ENCODE results near the gene TNS1. TPM values are rescaled to one million over a fixed set of nuclear protein-coding genes. Genes with fewer than 3 reads are reported as not detected.

Gene TNS1
- total and polyA plus RNA-seq, 2 donors (not counting 1 experiment from before 2014, with no cell fraction given): 0.10 to 0.86 TPM

DNA sequence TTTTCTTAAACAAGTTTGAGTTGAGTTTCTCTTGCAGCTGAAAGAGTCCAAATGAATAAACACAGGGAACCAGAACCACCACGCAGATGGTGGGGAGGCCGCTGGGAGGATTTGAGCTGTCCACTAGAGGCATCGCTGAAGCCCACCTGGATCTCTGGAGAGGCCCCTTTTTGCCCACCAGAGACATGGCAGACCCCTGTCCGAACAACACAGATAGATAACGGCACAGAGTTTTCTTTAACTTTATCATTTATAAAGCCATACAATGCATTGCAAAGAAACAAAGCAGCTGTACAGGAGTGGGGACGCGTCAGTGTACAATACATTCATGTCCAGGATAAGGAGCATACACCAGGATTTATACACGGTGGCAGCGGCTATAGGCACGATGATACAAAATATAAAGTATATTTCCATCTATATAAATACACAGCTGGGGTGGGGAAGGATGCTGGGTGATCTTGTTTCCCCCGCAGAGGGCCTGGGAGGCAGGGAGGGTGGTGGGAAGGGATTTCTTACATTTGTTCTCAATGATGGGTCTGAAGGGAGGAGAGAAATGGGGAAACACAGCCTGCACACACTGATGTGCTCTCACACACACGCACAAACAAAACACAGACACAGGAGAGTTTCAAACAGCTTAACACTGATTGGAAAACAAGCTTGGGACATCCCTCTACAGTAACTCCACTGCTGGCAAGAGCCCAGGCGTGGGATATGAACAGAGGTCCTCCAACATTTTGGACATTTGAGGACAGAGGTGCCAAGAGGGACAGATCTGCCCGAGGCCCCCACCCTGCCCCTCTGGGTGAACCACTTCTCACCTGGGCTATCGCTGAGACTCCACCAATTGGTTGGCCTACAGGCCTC, 203.0 kb downstream of the TNS1 start:
- H3K79me2 ChIP-seq (ENCODE audit: control insufficient read depth, insufficient read depth, low read length): no peaks in the 10 kb centered on the region
- peaks cover 0 to 4% (median 0%) of the 10 kb centered on the region in 3 donors for H3K9me3 ChIP-seq (ENCODE audit: control extremely low read depth in 1 of 3, control insufficient read depth in 2 of 3, insufficient read depth in 1 of 3, low read length in 2 of 3)
- ChIA-PET CTCF (interaction anchor here (1.3 to 17.1 kb wide), 3 partner anchors 11 to 87 kb away, joined by 7 to 412 read pairs (median 27); no protein-coding TSS in a partner anchor), POLR2A (no interaction called here)
- intact Hi-C loops (cut with micrococcal nuclease): no loop called here
- H3K27ac ChIP-seq (ENCODE audit: low read length in 2 of 2): no peak overlapping the region
- no peaks in the 10 kb centered on the region for H3K36me3 ChIP-seq (replicated peaks in 1 of 2; ENCODE audit: control extremely low read depth in 1 of 2, control insufficient read depth in 1 of 2, extremely low read depth in 1 of 2, insufficient read depth in 2 of 2, low read length in 1 of 2)
- TF ChIP-seq, protein P1, sequence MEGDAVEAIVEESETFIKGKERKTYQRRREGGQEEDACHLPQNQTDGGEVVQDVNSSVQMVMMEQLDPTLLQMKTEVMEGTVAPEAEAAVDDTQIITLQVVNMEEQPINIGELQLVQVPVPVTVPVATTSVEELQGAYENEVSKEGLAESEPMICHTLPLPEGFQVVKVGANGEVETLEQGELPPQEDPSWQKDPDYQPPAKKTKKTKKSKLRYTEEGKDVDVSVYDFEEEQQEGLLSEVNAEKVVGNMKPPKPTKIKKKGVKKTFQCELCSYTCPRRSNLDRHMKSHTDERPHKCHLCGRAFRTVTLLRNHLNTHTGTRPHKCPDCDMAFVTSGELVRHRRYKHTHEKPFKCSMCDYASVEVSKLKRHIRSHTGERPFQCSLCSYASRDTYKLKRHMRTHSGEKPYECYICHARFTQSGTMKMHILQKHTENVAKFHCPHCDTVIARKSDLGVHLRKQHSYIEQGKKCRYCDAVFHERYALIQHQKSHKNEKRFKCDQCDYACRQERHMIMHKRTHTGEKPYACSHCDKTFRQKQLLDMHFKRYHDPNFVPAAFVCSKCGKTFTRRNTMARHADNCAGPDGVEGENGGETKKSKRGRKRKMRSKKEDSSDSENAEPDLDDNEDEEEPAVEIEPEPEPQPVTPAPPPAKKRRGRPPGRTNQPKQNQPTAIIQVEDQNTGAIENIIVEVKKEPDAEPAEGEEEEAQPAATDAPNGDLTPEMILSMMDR (IDR thresholded peaks at IDR 0.05): no peak
- no peak for TF ChIP-seq EZH2 (IDR thresholded peaks at IDR 0.05; ENCODE audit: borderline replicate concordance, insufficient read depth, low read depth, low read length, poor library complexity, severe bottlenecking)
- no peaks in the 10 kb centered on the region for H3K27me3 ChIP-seq (replicated peaks in 1 of 4; ENCODE audit: control extremely low read depth in 1 of 4, control insufficient read depth in 3 of 4, insufficient read depth in 4 of 4, low read length in 3 of 4)
- H2AFZ ChIP-seq (ENCODE audit: insufficient read depth, low read depth, low read length, poor library complexity, severe bottlenecking): no peak overlapping the region
- no peak overlapping the region for H3K4me3 Mint-ChIP-seq
- H4K20me1 ChIP-seq (ENCODE audit: control insufficient read depth, insufficient read depth, low read length, poor library complexity, severe bottlenecking): no peaks in the 10 kb centered on the region
- no peak overlapping the region for H3K4me2 ChIP-seq (replicated peaks; ENCODE audit: low read depth, low read length, poor library complexity, severe bottlenecking)
- ATAC-seq (ENCODE audit: low read depth) (no peak), DNase-seq (no peak)
- H3K9me3 Mint-ChIP-seq (ENCODE audit: insufficient read depth): no peaks in the 10 kb centered on the region
- no peaks in the 10 kb centered on the region for H3K27me3 Mint-ChIP-seq
- peaks cover 13 to 24% of the 10 kb centered on the region in 2 donors for H3K4me1 ChIP-seq (ENCODE audit: control insufficient read depth in 2 of 2, insufficient read depth in 2 of 2, low read length in 2 of 2)
- H3K27ac Mint-ChIP-seq: peak overlapping the region; percentile 23
- WGBS (ENCODE audit: insufficient coverage): 99% methylated on average over 10 of the region's 15 CpGs
- H3K4me3 ChIP-seq (ENCODE audit: control extremely low read depth in 1 of 5, extremely low read depth in 1 of 5, insufficient read depth in 1 of 5, low read depth in 2 of 5, low read length in 4 of 5): no peak overlapping the region
- H3K4me1 Mint-ChIP-seq: peaks cover 18% of the 10 kb centered on the region
- no peak overlapping the region for H3K9ac ChIP-seq (ENCODE audit: low read length)

All from B cell (primary cell).